HepG2 (cell line): ENCODE data around the gene CSNK1A1.

ENCODE experiments used
- PREB ChIP-seq: sonication (generic); formaldehyde crosslinking; IDR thresholded peaks from 2 replicates; pipeline ENCODE4 v1.4.0; 2020; ENCODE audit warnings: missing genetic modification reagents
- ZNF883 ChIP-seq: sonication (generic); formaldehyde crosslinking; IDR thresholded peaks from 2 replicates; pipeline ENCODE4 v1.5.1; 2020; ENCODE audit warnings: mild to moderate bottlenecking, missing genetic modification reagents; ENCODE audit errors: not compliant biosample characterization

GRCh38 chr5:149452665-149453617 is 98.3 kb downstream of the CSNK1A1 start:
- TF ChIP-seq ZNF883 (CRISPR knock-in tag): no peak
- no peak for TF ChIP-seq PREB (CRISPR knock-in tag)
